KBM-7 (cell line): ENCODE results near the gene RBM39.
"Not testable (repeated sequence)": the region's sequence is repeated elsewhere in the genome, so short reads cannot be mapped to it uniquely, and the experiment has no call there.

Source experiments
- DNase-seq: peaks from one replicate; pipeline ENCODE4 v3.0.0-alpha.2; 2015
- in situ Hi-C: fragments of 300-500 bp; cut with MboI; formaldehyde crosslinking; loops from 2 replicates; pipeline ENCODE4 v1.14.3; 2020; ENCODE audit warnings: low sequenced_read_pairs, low pct_unique_long_range_greater_than_20kb, mixed read lengths

Gene RBM39

DNA sequence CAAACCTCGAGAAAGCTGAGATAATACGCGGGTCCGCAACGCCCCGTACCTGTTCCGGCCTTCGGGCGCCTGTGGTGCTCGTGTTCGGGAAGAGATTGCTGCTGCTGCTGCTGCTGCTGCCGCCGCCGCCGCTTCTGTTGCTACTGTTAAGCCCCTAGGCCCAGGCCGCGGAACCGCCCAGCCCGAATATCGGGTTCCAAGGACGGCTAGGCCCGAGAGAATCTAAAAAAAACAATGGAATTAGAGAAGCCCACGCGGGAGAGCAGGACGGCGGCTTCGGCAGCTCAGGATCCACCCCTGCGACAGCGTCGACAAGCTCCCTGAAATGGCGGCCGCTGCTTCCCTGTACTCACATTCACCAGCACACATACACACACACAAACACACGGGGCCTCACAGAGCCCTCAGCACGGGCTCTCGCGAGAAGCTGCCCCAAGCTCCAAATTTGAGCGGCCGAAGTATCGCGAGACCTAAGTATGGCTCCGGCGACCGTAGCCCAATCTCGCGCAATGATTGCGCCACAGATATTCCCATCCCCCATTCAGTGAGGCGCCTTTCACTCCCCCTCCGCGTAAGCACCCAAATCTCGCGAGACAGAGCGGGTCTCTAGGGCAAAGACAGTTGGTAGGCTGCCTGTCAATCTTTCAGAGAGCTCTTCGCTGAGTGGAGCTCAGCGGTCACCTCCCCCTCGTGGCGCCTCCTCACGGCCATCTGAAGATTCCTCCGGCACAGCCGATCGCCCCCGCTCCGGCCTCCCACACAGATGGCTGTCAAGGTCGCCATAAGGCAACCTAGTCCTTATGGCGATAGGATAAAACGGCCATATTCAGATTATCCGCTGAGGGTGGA is at the start of gene RBM39:
Gene RBM39, minus strand, starts transcription at position 369 of the 849 bp plus-strand sequence. CDS start 1,386 bp downstream, outside the sequence.
- DNase-seq, result peak; percentile 100
- in situ Hi-C loops, result no loop called here

DNA sequence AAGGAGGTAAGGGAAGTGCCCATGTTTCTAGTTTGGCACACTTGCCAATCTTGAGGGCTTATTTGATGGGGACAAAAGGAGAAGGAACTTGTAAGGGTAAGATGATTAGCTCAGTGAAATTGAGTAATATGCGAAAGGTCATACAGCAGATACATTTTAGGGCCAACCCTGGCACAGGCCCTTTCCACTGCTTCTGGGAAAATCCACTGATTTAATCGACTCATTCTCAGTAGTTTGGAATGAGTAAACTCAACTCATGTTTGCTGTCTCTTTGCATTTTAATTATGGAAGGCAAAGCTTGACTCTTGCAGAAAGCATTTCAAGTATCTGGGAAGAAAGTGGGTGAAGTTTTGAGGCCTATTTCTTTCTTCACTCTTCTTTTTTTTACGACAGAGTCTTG is 49.8 kb upstream of the RBM39 start:
- peak; percentile 32 for DNase-seq
- in situ Hi-C loops, result no loop called here

DNA sequence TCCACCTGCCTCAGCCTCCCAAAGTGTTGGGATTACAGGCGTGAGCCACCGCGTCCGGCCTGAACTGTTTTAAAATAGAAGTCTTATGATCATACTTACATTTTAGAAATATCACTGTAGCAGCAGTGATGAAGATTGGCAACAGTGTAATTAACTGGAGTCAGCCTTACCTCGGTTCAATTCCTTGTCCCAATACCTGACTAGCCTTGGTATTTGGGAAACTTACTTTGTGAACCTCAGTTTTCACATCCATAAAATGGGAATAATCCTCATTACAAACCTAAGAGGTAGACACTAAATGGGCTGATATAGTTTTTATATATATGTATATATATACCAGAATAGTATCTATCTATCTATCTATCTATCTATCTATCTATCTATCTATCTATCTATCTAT is 49.0 kb upstream of the RBM39 start:
- no peak for DNase-seq
- in situ Hi-C loops, result no loop called here

DNA sequence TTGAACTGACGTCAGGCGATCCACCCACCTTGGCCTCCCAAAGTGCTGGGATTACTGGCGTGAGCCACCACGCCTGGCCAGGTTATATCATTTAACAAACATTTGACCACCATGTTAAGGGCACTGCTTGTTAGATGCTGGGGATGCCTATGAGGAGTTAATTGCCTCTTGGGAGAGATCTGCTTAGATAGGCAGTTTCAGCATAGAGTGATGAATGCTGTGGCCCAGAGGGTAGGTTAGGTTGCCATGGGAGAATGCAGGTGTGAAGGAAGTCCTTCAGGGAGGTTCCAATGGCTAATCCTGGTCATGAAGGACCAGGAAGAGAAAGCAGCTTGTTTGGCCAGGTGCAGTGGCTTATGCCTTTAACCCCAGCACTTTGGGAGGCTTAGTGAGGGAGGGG is 46.7 kb upstream of the RBM39 start:
- in situ Hi-C loops, result no loop called here
- DNase-seq, result no peak

DNA sequence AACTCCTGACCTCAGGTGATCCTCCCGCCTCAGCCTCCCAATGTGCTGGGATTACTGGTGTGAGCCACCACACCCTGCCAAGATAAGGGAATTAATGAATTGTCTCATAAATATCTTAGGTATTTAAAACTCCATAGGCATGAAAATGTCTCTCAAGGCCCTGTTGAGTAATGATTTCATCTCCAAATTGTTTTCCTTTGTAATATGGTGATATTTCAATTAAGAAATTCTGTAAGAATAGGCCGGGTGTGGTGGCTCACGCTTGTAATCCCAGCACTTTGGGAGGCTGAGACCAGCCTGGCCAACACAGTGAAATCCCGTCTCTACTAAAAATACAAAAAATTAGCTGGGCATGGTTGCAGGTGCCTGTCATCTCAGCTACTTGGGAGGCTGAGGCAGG is 43.5 kb upstream of the RBM39 start:
- DNase-seq, in situ Hi-C loops: not testable (repeated sequence)

DNA sequence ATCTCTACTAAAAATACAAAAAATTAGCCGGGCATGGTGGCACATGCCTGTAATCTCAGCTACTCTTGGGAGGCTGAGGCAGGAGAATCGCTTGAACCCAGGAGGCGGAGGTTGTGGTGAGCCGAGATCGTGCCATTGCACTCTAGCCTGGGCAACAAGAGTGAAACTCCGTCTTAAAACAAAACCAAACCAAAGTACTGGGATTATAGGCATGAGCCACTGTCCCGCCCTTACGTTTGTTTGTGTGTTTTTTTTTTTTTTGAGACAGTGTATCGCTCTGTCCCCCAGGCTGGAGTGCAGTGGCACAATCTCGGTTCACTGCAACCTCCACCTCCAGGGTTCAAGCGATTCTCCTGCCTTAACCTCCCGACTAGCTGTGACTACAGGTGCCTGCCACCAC is 41.8 kb upstream of the RBM39 start:
- DNase-seq, in situ Hi-C loops: not testable (repeated sequence)

DNA sequence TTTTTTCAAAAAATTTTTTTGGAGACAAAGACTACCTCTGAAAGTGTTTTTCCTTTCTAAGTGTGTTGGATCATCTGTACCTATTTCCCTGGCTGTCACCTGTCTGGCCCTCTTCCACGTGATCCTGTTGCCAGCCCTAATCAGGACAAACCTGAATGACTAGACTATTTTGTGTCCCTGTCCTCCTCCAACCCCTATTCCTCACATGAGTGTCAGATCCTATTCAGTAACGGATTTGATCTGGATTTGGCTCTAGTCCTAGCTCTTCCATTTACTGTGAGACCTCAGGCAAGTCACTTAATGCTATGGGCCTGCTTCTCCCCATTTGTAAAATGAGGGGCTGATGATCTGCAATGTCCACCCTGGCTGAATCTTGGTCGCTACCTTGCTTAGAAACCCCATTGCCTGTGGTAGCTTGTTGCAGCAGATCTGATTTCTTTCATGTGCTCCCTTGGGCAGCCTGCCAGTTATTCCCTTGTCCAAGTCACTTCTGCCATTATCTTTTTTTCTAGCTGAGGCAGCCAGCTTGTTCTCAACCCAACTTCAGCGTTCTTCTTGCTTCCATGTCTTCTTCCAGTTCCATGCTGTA is 34.5 kb upstream of the RBM39 start:
- DNase-seq, result peak; percentile 30
- in situ Hi-C loops, result no loop called here

DNA sequence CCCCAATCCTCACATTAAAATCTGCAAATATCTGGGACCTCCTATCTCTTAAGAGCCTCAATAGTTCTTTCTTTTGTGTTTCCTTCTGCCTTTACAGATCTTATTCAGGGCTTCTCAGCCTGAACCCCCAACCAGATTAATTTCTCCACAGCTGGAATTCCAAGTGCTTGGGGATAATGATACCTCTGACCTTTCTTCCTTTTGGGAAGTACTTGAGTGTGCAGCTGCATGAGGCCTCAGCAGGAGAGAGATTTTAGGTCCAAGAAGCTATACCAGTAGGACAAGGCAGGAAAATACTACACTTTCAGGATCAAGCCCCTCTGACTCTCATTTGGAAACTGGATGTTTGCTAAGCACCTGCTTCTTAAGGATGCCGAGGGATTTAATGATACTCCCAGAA is 32.3 kb upstream of the RBM39 start:
- DNase-seq, result no peak
- in situ Hi-C loops, result no loop called here

DNA sequence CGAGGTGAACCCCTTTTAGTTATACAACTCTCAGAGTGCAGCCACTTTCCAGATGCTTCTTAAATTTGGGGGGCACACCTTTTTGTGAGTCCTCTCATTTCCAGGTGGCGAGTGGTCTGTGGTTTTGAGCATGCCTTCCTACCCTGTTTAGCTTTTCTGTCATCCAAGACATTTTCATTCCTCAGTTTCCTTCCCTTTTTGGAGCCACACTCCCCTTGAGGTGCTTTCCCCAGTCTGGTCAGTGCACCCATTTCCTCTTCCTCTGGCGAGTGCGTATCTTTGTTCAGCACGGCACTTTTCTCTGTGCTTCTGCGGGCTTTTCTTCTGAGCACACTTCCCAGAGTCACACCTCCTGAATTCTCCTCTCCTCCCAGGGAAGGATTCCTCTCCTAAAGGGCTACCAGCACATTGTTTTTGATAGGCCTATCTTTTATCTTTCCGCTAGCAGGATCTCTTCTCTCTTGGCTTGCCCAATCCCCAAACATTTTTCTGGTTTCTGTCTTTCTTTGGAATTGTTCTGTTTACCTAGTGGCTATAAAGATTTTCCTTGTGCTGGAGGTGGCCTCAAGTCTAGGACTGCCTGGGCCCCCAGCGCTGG is 31.2 kb upstream of the RBM39 start:
- in situ Hi-C loops, result no loop called here
- DNase-seq, result peak; percentile 76

DNA sequence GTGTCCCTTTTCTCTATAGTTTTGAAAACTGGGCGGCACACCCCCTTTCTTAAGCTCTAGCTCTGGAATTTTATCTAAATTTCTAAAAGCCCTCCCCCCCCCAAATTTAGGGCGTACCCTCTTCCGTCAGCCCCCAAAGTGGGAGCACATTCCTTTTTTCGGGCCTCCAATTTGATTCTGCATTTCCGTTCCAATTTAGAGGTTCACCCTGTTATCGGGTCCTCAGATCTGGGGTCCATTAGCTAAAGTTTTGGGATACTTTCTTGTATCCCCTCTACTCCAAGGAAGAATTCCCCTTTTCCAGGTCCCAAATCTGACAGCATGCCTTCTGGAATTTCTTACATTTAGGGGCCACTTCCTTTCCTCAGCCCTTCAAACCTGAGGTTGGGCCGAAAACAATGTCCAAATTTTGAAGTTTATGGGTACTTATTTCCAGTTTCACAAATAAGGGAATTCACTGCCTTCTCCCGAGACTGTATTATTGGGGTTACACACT is 30.6 kb upstream of the RBM39 start:
- in situ Hi-C loops, result no loop called here
- DNase-seq, result no peak

DNA sequence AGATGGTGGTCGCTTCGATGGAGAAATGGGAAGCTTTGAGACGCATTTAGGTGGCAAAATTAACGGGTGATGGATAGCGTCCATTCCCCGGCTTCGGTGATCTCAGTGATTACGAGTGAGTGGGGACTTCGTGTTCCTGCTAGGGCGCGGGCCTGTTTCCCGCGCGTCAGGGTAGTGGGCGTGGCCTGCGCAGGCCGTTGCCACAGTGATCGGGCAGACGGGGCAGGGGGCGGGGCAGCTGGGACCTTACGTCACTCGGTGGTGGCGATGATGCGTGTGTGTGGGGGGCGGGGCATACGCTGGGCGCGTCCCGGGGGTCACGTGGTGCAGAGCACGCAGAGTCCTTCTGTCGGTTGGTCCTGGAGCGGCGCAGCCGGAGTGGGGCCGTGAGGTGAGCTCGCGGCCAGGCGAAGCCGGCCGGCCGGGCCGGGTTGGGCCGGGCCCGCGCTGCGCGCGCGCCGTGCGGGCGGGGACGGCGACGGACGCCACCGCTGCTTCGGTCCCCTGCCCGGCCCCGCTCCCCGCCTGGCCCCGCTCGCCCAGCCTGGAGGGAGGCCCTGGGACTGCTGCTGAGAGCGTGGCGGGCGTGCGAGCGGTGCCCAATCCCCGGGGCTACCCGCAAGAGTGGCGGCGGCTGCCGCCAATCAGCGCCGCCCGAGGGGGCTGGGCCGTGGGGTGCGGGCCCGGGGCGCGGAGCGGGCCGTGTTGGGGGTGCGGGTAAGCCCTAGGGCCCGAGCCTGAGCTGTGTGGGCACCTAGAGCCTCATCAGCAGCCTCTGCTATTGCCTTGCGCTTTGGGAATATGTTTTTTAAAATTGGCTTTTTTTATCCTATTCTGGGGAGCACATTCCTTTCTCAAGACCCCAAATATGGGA is 29.9 kb upstream of the RBM39 start, which contains the start of gene PHF20:
Gene PHF20, plus strand, starts transcription at position 327 of the 874 bp plus-strand sequence. CDS start 29,508 bp downstream, outside the sequence.
- in situ Hi-C loops, result no loop called here
- DNase-seq, result peak; percentile 91

DNA sequence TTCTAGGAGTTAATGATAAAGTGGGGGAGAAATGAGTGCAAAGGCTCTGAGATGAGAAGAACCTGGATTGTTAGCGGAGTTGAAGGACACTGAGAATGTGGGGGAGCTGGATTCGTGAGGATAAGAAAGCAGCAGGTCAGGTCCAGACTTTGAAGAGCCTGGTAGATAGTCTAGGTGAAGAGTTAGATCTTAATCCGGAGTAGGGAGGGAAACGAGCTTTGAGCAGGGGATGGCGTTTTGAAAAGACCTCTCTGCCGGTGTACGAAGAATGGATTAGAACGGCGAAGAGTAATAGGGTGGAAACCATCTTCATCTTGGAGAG is 29.3 kb upstream of the RBM39 start:
- in situ Hi-C loops, result no loop called here
- no peak for DNase-seq

DNA sequence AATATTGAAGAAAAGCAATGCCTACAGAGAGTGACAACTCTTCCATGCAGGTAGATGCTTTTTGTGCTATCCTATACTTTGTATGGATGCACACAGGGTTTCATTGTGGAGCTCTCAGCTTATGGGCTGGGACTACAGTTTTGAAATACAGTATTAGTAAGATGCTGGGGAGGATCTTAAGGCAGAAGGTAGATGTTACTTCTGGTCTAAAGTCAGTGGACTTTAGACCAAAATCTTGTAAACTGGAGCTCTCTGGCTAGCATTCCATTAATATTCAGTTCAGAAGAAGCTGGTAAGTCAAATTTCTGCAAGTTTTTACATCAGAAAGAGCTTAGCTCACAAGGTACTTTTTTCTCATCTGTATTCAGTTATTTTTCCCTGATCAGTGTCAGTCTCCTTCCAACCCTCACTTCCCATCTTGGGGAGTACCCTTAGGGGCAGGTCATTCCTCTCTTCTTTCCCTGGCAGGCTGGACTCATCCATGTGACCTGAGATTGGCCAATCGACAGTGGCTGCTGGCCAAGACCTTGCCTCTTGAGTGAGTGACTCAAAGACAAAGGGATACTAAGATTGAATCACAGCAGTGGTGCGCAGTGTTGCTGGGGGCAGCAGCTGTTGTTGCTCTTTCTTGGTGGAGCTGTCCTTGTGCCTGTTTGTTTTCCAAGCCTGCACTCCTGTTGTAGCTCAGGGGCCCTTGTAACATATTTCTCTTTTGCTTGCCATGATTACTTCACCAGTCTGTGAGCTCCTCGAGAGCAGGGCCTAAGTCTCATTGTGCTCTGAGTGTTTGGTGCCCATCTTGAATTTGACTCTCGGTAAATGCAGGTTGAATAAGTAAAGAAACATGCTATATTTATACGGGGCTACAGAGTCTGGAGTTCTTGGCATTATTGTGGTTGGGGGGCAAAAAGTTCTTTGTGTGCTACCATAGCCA is 26.9 kb upstream of the RBM39 start:
- peak; percentile 45 for DNase-seq
- in situ Hi-C loops, result no loop called here

DNA sequence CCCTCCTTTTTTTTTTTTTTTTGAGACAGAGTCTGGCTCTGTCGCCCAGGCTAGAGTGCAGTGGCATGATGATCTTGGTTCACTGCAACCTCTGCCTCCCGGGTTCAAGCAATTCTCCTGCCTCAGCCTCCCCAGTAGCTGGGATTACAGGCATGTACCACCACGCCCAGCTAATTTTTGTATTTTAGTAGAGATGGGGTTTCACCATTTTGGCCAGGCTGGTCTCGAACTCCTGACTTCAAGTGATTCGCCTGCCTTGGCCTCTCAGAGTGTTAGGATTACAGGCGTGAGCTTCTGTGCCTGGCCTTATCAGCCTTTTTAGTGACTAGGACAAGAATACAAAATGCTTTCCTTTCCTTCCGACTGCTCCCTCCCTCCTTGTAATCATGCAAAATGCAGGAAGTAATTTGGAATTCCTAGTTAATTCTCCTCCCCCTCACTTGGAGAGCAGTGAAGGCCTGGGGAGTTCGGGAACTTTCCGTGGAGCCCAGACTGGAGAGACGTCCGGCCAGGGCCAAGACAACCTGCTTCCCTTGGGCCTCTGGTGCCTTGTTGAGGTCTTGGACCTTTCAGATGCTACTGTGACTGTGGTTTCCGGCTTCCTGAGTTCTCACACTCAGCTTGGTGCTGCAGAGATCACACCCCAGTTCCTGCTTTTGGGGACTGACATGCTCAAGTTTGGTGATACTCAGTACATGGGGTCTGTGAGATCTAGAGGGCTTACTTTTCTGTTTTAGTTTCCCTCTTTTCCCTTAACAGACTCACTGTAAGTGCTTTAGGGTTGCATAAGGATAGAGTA is 25.8 kb upstream of the RBM39 start:
- in situ Hi-C loops, result no loop called here
- peak; percentile 88 for DNase-seq

DNA sequence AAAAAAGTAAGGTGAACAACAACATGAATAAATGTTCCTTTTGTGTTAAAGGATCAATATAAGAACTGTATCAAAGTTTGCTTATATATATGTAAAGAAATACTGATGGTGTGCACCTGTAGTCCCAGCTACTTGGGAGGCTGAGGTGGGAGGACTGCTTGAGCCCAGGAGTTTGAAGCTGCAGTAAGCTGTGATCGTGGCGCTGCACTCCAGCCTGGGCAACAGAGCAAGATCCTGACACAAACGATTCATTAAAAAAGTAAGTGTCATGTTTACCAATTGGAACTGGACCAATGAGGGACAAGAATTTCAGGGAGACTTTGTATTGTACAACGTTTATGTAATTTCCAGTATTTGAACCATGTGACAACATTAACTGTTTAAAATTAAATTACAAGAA is 24.8 kb upstream of the RBM39 start:
- in situ Hi-C loops, result no loop called here
- no peak for DNase-seq

DNA sequence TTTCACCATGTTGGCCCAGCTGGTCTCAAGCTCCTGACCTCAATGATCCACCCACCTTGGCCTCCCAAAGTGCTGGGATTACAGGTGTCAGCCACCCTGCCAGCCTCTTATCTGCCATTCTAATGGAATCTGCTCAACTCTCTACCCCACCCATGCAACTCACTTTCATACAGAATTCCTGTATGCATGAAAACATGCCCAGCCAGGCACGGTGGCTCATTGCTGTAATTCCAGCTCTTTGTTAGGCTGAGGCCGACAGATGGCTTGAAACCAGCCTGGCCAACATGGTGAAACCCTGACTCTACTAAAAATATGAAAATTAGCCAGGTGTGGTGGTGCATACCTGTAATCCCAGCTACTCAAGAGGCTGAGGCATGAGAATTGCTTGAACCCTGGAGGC is 22.9 kb upstream of the RBM39 start:
- in situ Hi-C loops, DNase-seq: not testable (repeated sequence)

DNA sequence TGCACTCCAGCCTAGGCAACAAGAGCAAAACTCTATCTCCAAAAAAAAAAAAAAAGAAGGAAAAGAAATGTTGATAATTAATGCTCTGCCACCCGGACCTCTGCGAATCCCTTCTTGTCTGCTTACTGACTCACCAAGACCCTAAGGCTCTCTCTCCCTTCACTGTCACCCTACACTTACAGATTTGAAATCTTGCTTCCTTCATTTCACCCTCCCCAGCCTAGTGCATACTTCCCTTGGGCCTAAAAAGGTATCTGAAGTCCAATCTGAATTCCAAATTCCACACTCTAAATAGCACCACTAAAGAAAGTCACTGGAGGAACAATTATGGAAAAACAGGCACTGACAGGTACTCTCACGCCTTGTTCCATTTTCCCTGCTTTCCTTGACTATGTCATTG is 20.4 kb upstream of the RBM39 start:
- DNase-seq, result no peak
- in situ Hi-C loops, result no loop called here

DNA sequence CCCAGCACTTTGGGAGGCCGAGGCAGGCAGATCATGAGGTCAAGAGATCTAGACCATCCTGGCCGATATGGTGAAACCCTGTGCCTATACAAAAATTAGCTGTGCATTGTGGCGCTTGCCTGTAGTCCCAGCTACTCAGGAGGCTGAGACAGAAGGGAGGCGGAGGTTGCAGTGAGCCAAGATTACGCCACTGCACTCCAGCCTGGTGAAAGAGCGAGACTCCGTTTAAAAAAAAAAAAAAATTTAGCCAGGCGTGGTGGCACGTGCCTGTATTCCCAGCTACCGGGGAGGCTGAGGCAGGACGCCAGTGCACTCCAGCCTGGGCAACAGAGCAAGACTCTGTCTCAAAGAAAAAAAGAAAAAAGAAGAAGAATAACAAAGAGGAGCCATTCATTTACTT is 19.5 kb upstream of the RBM39 start:
- in situ Hi-C loops, DNase-seq: not testable (repeated sequence)
